Urinary bladder (tissue), 4 donors: ENCODE measurements around the gene CLEC10A. TPM values are rescaled to one million over a fixed set of nuclear protein-coding genes. Genes with fewer than 3 reads are reported as not detected.
"Not testable (repeated sequence)": the region's sequence is repeated elsewhere in the genome, so short reads cannot be mapped to it uniquely, and the experiment has no call there.

Source experiments
- DNase-seq: peaks from one replicate; pipeline ENCODE4 v3.0.0-alpha.2; 2015; ENCODE audit errors: extremely low spot score
- H3K27ac ChIP-seq: one replicate; pipeline ENCODE4 v1.5.1; 2013; ENCODE audit warnings: low read depth, mild to moderate bottlenecking, moderate library complexity
- H3K36me3 ChIP-seq: one replicate; pipeline ENCODE4 v1.6.1; 2013; ENCODE audit warnings: mild to moderate bottlenecking, moderate library complexity; ENCODE audit not compliant: insufficient read depth
- H3K4me1 ChIP-seq: one replicate; pipeline ENCODE4 v1.6.1; 2013; ENCODE audit warnings: mild to moderate bottlenecking, moderate library complexity; ENCODE audit not compliant: insufficient read depth
- H3K4me3 ChIP-seq: one replicate; pipeline ENCODE4 v1.5.1; 2013; ENCODE audit warnings: low read depth, low read length
- WGBS: extraction: QIAGEN DNeasy Blood & Tissue Kit; methylation state at CpG from one replicate; pipeline ENCODE4 v1.1.7; 2013; 5-methylcytosine and 5-hydroxymethylcytosine counted together
- polyA plus RNA-seq: library from polyadenylated mRNA; stranded (reverse); fragments of 200-250 nt; gene quantifications from one replicate; pipeline ENCODE4 v1.2.3, GENCODE V29; 2013
- total RNA-seq: library from RNA; depleted of rRNA; stranded (reverse); fragments of >200 nt; gene quantifications from one replicate; pipeline ENCODE4 v1.2.3, GENCODE V29; 2014
- donor health status: healthy with polysubstance abuse.
- donor health status: healthy.

Gene CLEC10A
- total and polyA plus RNA-seq, 2 donors = 5.0 to 18.8 TPM

- H3K27ac ChIP-seq, H3K36me3 ChIP-seq, DNase-seq, H3K4me1 ChIP-seq, H3K4me3 ChIP-seq: not testable (repeated sequence)
- 93% methylated on average over 50 of the region's 50 CpGs for WGBS
Measured at GRCh38 chr17:7100641-7101379, 20.8 kb upstream of the CLEC10A start.

- Histone ChIP-seq H3K27ac (no peak overlapping the region), H3K4me3 (no peak overlapping the region), H3K36me3 (no peaks in the 10 kb centered on the region), H3K4me1 (no peaks in the 10 kb centered on the region)
- WGBS = 80% methylated on average over 13 of the region's 13 CpGs
- DNase-seq = no peak
Measured at GRCh38 chr17:7098802-7099459, 18.9 kb upstream of the CLEC10A start.

- Histone ChIP-seq H3K27ac (no peak overlapping the region), H3K4me3 (no peak overlapping the region), H3K36me3 (no peaks in the 10 kb centered on the region), H3K4me1 (no peaks in the 10 kb centered on the region)
- WGBS = 51% methylated on average over 5 of the region's 5 CpGs
- DNase-seq = no peak
Measured at GRCh38 chr17:7097940-7098339, 17.9 kb upstream of the CLEC10A start.

GRCh38 chr17:7095625-7096024 is 15.6 kb upstream of the CLEC10A start:
- DNase-seq = no peak
- no peaks in the 10 kb centered on the region for H3K36me3 ChIP-seq
- H3K27ac ChIP-seq = no peak overlapping the region
- WGBS = 82% methylated on average over 1 of the region's 1 CpG
- H3K4me1 ChIP-seq = no peaks in the 10 kb centered on the region
- no peak overlapping the region for H3K4me3 ChIP-seq

GRCh38 chr17:7094652-7095019 is 14.6 kb upstream of the CLEC10A start:
- Histone ChIP-seq H3K27ac (no peak overlapping the region), H3K4me3 (no peak overlapping the region), H3K36me3 (no peaks in the 10 kb centered on the region), H3K4me1 (no peaks in the 10 kb centered on the region)
- WGBS = 78% methylated on average over 10 of the region's 10 CpGs
- DNase-seq = no peak

- not testable (repeated sequence) for DNase-seq, H3K4me1 ChIP-seq, H3K4me3 ChIP-seq, H3K36me3 ChIP-seq, H3K27ac ChIP-seq
- 69% methylated on average over 26 of the region's 28 CpGs for WGBS
Measured at GRCh38 chr17:7091311-7092005, 11.4 kb upstream of the CLEC10A start.

- H3K36me3 ChIP-seq, H3K27ac ChIP-seq, H3K4me3 ChIP-seq, H3K4me1 ChIP-seq, DNase-seq: not testable (repeated sequence)
- WGBS = 93% methylated on average over 6 of the region's 6 CpGs
Measured at GRCh38 chr17:7089570-7089969, 9.5 kb upstream of the CLEC10A start.

- not testable (repeated sequence) for H3K4me1 ChIP-seq, H3K4me3 ChIP-seq, H3K27ac ChIP-seq, H3K36me3 ChIP-seq
- 28% methylated on average over 4 of the region's 4 CpGs for WGBS
- peak; percentile 36 for DNase-seq
Measured at GRCh38 chr17:7088442-7088841, 8.4 kb upstream of the CLEC10A start.

GRCh38 chr17:7084088-7084487 is 4.0 kb upstream of the CLEC10A start:
- DNase-seq = no peak
- Histone ChIP-seq H3K4me3 (no peak overlapping the region), H3K36me3 (no peaks in the 10 kb centered on the region), H3K4me1 (no peaks in the 10 kb centered on the region), H3K27ac (no peak overlapping the region)
- WGBS = 39% methylated on average over 7 of the region's 7 CpGs

GRCh38 chr17:7083592-7083991 is 3.5 kb upstream of the CLEC10A start:
- H3K36me3 ChIP-seq = no peaks in the 10 kb centered on the region
- WGBS = 79% methylated on average over 4 of the region's 4 CpGs

GRCh38 chr17:7081341-7082062 is 1.5 kb upstream of the CLEC10A start:
- DNase-seq = no peak
- Histone ChIP-seq H3K4me3 (no peak overlapping the region), H3K4me1 (no peaks in the 10 kb centered on the region), H3K36me3 (no peaks in the 10 kb centered on the region), H3K27ac (no peak overlapping the region)
- WGBS = 85% methylated on average over 16 of the region's 16 CpGs

More at GRCh38 chr17:7083592-7083991, 3.5 kb upstream of the CLEC10A start:
- Histone ChIP-seq H3K4me1 (no peaks in the 10 kb centered on the region), H3K27ac (no peak overlapping the region), H3K4me3 (no peak overlapping the region)
- DNase-seq = no peak

GRCh38 chr17:7080456-7081041 is 498 bp upstream of the CLEC10A start:
- no peak for DNase-seq
- Histone ChIP-seq H3K4me1 (no peaks in the 10 kb centered on the region), H3K36me3 (no peaks in the 10 kb centered on the region), H3K27ac (no peak overlapping the region), H3K4me3 (no peak overlapping the region)
- WGBS = 58% methylated on average over 10 of the region's 10 CpGs

GRCh38 chr17:7078711-7079110 is 1.3 kb downstream of the CLEC10A start:
- no peaks in the 10 kb centered on the region for H3K4me1 ChIP-seq
- no peak overlapping the region for H3K4me3 ChIP-seq
- 82% methylated on average over 10 of the region's 10 CpGs for WGBS
- H3K36me3 ChIP-seq = no peaks in the 10 kb centered on the region
- no peak overlapping the region for H3K27ac ChIP-seq
- DNase-seq = no peak
